GM12891 (cell line): ENCODE measurements around the gene DHX36.

Source experiments
- PAX5 ChIP-seq: IDR thresholded peaks from 2 replicates; pipeline ENCODE4 v1.6.1; 2011; ENCODE audit warnings: low read length, moderate library complexity, mild to moderate bottlenecking; ENCODE audit not compliant: insufficient read depth, severe bottlenecking
- POLR2A ChIP-seq: IDR thresholded peaks from 2 replicates; pipeline ENCODE4 v1.6.1; 2011; ENCODE audit warnings: low read depth, low read length, control low read depth
- POLR2AphosphoS5 ChIP-seq: IDR thresholded peaks from 2 replicates; pipeline ENCODE4 v1.6.1; 2011; ENCODE audit warnings: low read depth, low read length, control low read depth
- POU2F2 ChIP-seq: IDR thresholded peaks from 2 replicates; pipeline ENCODE4 v1.6.1; 2011; ENCODE audit warnings: low read depth, mild to moderate bottlenecking, control low read depth, low read length, moderate library complexity
- SPI1 ChIP-seq: IDR thresholded peaks from 2 replicates; pipeline ENCODE4 v1.6.1; 2011; ENCODE audit warnings: low read depth, low read length, control low read depth
- TAF1 ChIP-seq: IDR thresholded peaks from 2 replicates; pipeline ENCODE4 v1.6.1; 2011; ENCODE audit warnings: low read depth, low read length, control low read depth

- TF ChIP-seq POLR2AphosphoS5 (no peak), TAF1 (no peak), POLR2A (no peak), SPI1 (no peak), POU2F2 (no peak), PAX5 (no peak)
Observed at GRCh38 chr3:154301561-154301960, 22.7 kb downstream of the DHX36 start.
